VCaP (cell line): ENCODE data around the gene CFDP1.

Experiments
- H3K27ac ChIP-seq: fragments of 450-650 bp; 2 replicates; pipeline ENCODE4 v1.5.1; 2017
- CTCF ChIP-seq: fragments of 450-650 bp; conservative IDR thresholded peaks from 2 replicates; pipeline ENCODE4 v1.5.1; 2017; ENCODE audit warnings: mild to moderate bottlenecking, moderate library complexity

The CFDP1 gene

GRCh38 chr16:75250089-75250808 lies 183.1 kb downstream of the CFDP1 start:
- peak overlapping the region; percentile 87 for H3K27ac ChIP-seq
- TF ChIP-seq CTCF, result no peak

GRCh38 chr16:75249441-75249840 lies 183.9 kb downstream of the CFDP1 start:
- no peak for TF ChIP-seq CTCF
- H3K27ac ChIP-seq, result peak overlapping the region; percentile 87; the same call in 1 of the 2 replicates

- no peak for TF ChIP-seq CTCF
- H3K27ac ChIP-seq, result no peak overlapping the region; the same call in 1 of the 2 replicates
These were observed 184.5 kb downstream of the CFDP1 start for GRCh38 chr16:75248536-75249380.

GRCh38 chr16:75248142-75248535 lies 185.2 kb downstream of the CFDP1 start:
- TF ChIP-seq CTCF, result no peak
- no peak overlapping the region for H3K27ac ChIP-seq

GRCh38 chr16:75247249-75247648 lies 186.1 kb downstream of the CFDP1 start:
- TF ChIP-seq CTCF, result no peak
- no peak overlapping the region for H3K27ac ChIP-seq

GRCh38 chr16:75246504-75247205 lies 186.6 kb downstream of the CFDP1 start:
- no peak overlapping the region for H3K27ac ChIP-seq
- TF ChIP-seq CTCF, result no peak
